GM12878 (cell line): ENCODE measurements around the gene TENT4B. TPM values are rescaled to one million over a fixed set of nuclear protein-coding genes. Genes with fewer than 3 reads are reported as not detected.

Source experiments
- ATAC-seq: fragments of 200-7000 bp; cut with Tn5 transposase; 3 replicates; pipeline ENCODE4 v1.9.1; 2020; ENCODE audit warnings: mild to moderate bottlenecking, moderate library complexity
- BruUV-seq: library from RNA; stranded (reverse); fragments of 400-500 nt; replicated peaks from 2 replicates; lab custom pipeline; 2021; lab: Mats Ljungman, UMichigan
- CTCF ChIA-PET: fragments of 300-600 bp; sonication (Branson Sonifier 250); formaldehyde crosslinking; extraction: SDS; loops from one replicate; lab custom pipeline; 2021; ENCODE audit warnings: inconsistent platforms; lab: Yijun Ruan, JAX
- POLR2A ChIA-PET: fragments of 350-600 bp; formaldehyde crosslinking; extraction: SDS; loops from one replicate; lab custom pipeline; 2021; ENCODE audit warnings: inconsistent platforms; lab: Charles Lee
- RAD21 ChIA-PET: fragments of 300-600 bp; sonication (Branson Sonifier 250); formaldehyde crosslinking; loops from one replicate; lab custom pipeline; 2023; ENCODE audit warnings: antibody characterized with exemption; ENCODE audit not compliant: unreplicated experiment; lab: Charles Lee
- SMC1A ChIA-PET: fragments of 300-600 bp; sonication (Branson Sonifier 250); formaldehyde crosslinking; loops from one replicate; lab custom pipeline; 2023; ENCODE audit not compliant: unreplicated experiment, uncharacterized antibody; lab: Charles Lee
- DNase-seq: peaks from one replicate; pipeline ENCODE4 v3.0.0-alpha.2; 2011; ENCODE audit warnings: low read depth, low spot score
- FAIRE-seq: peaks from 3 replicates; lab custom pipeline; 2011; peaks lifted over from hg19 to GRCh38; lab: Jason Lieb, UNC
- H2AFZ ChIP-seq: 2 replicates; pipeline ENCODE4 v1.6.0; 2011; ENCODE audit warnings: low read depth, low read length, control low read depth; ENCODE audit not compliant: control insufficient read depth
- H3K27ac ChIP-seq: 2 replicates; pipeline ENCODE4 v1.5.1; 2011; ENCODE audit warnings: control low read depth; ENCODE audit not compliant: control insufficient read depth, insufficient read depth
- H3K27me3 ChIP-seq, 2 experiments: replicated peaks in 1 of 2; 2 replicates each; pipeline versions ENCODE4 v1.6.0 to v1.6.1; 2011; ENCODE audit warnings: low read length in 1 of 2; ENCODE audit not compliant: control insufficient read depth in 2 of 2, insufficient read depth in 2 of 2
- H3K36me3 ChIP-seq, 2 experiments: 2 replicates each; pipeline ENCODE4 v1.5.1; 2011; ENCODE audit warnings: low read length in 1 of 2; ENCODE audit not compliant: control insufficient read depth in 2 of 2, insufficient read depth in 2 of 2
- H3K4me1 ChIP-seq: 2 replicates; pipeline ENCODE4 v1.6.1; 2011; ENCODE audit warnings: mild to moderate bottlenecking, low read length, moderate library complexity, mixed read lengths; ENCODE audit not compliant: control insufficient read depth, insufficient read depth
- H3K4me2 ChIP-seq: 2 replicates; pipeline ENCODE4 v1.6.0; 2011; ENCODE audit warnings: control low read depth; ENCODE audit not compliant: control insufficient read depth, insufficient read depth
- H3K4me3 ChIP-seq: fragments of 200-600 bp; sonication (generic); 2 replicates; pipeline ENCODE4 v1.5.1; 2016
- H3K79me2 ChIP-seq: 2 replicates; pipeline ENCODE4 v1.6.0; 2011; ENCODE audit warnings: low read length; ENCODE audit not compliant: control insufficient read depth, insufficient read depth
- H3K9ac ChIP-seq: 2 replicates; pipeline ENCODE4 v1.8.0; 2011; ENCODE audit warnings: low read length, control low read depth, mixed read lengths; ENCODE audit not compliant: control insufficient read depth, insufficient read depth
- H3K9me3 ChIP-seq: replicated peaks from 3 replicates; pipeline ENCODE4 v1.5.1; 2011; ENCODE audit warnings: mild to moderate bottlenecking, low read length; ENCODE audit not compliant: control insufficient read depth, insufficient read depth
- H4K20me1 ChIP-seq: 2 replicates; pipeline ENCODE4 v1.6.0; 2011; ENCODE audit not compliant: control insufficient read depth, insufficient read depth
- BACH1 ChIP-seq: fragments of 450-650 bp; IDR thresholded peaks from 2 replicates; pipeline ENCODE4 v1.6.1; 2017; ENCODE audit warnings: mild to moderate bottlenecking, borderline replicate concordance
- EED ChIP-seq: sonication (generic); IDR thresholded peaks from 2 replicates; pipeline ENCODE4 v1.6.1; 2016; ENCODE audit warnings: antibody characterized with exemption, low read depth
- EP300 ChIP-seq, 2 experiments: fragments of 150-350 bp in 1 of 2; IDR thresholded peaks; 2 replicates each; pipeline ENCODE4 v1.6.1; 2011 to 2012; ENCODE audit warnings: low read depth in 2 of 2, low read length in 2 of 2, borderline replicate concordance in 1 of 2, improper control_type of control experiment in 1 of 2, inconsistent platforms in 1 of 2; ENCODE audit not compliant: control insufficient read depth in 1 of 2
- ETV6 ChIP-seq, 2 experiments: fragments of 450-650 bp in 1 of 2; IDR thresholded peaks in 1 of 2; conservative IDR thresholded peaks in 1 of 2; 2 replicates each; pipeline ENCODE4 v1.6.1; 2014; ENCODE audit warnings: antibody characterized with exemption in 1 of 2, borderline replicate concordance in 1 of 2, low read depth in 1 of 2, mild to moderate bottlenecking in 1 of 2, moderate library complexity in 1 of 2
- JUNB ChIP-seq: IDR thresholded peaks from 2 replicates; pipeline ENCODE4 v1.6.1; 2016; ENCODE audit warnings: antibody characterized with exemption, mild to moderate bottlenecking
- PAX5 ChIP-seq: IDR thresholded peaks from 2 replicates; pipeline ENCODE4 v1.6.1; 2011; ENCODE audit warnings: low read depth, low read length, borderline replicate concordance
- SMC3 ChIP-seq: IDR thresholded peaks from 2 replicates; pipeline ENCODE4 v1.6.1; 2011; ENCODE audit warnings: low read length, improper control_type of control experiment, borderline replicate concordance
- SP1 ChIP-seq: IDR thresholded peaks from one replicate; pipeline ENCODE4 v1.6.1; 2011; ENCODE audit warnings: low read depth, low read length
- SREBF1 ChIP-seq: IDR thresholded peaks from 2 replicates; pipeline ENCODE4 v1.6.1; 2012; ENCODE audit warnings: mild to moderate bottlenecking, low read length
- WRNIP1 ChIP-seq: IDR thresholded peaks from 2 replicates; pipeline ENCODE4 v1.6.1; 2011; ENCODE audit warnings: low read depth, low read length, improper control_type of control experiment, borderline replicate concordance
- WGBS: methylation state at CpG from one replicate; pipeline ENCODE4 v1.1.6; 2016; ENCODE audit warnings: low lambda C conversion rate; ENCODE audit not compliant: insufficient replicate concordance, insufficient coverage; ENCODE audit errors: missing lambda C conversion rate; 5-methylcytosine and 5-hydroxymethylcytosine counted together
- in situ Hi-C: fragments of 300-500 bp; cut with MboI; formaldehyde crosslinking; loops from 9 replicates; pipeline ENCODE4 v1.14.3; 2018; ENCODE audit warnings: mixed read lengths
- intact Hi-C: fragments of 100-400 bp; cut with micrococcal nuclease; formaldehyde crosslinking; loops from one replicate; pipeline ENCODE4 v1.14.2; 2022; ENCODE audit not compliant: unreplicated experiment
- polyA plus RNA-seq, 11 experiments: library from polyadenylated mRNA; depleted of rRNA in 4 of 11; unstranded in 6 of 11; stranded (reverse) in 5 of 11; fragments of >200 nt; fragmentation: Nextera tagmentation in 4 of 11; fragmentation: Illumina TruSeq in 1 of 11; extraction: Ambion mirVana in 4 of 11; extraction: Trizol in 1 of 11; gene quantifications; 1 replicate in 1 of 11; 2 replicates in 10 of 11; pipeline versions ENCODE4 v1.2.1 to v1.2.3, GENCODE V29; 2011 to 2016; ENCODE audit warnings: inconsistent platforms in 2 of 11, missing spikeins in 2 of 11, low read depth in 1 of 11
- total RNA-seq, 4 experiments: library from RNA; depleted of rRNA in 3 of 4; stranded (reverse); fragments of >200 nt in 3 of 4; fragmentation: Illumina TruSeq in 1 of 4; extraction: Trizol in 1 of 4; gene quantifications; 2 replicates each; pipeline versions ENCODE4 v1.2.1 to v1.2.3, GENCODE V29; 2013 to 2021
- TF ChIP-seq, protein P1 (sequence below): fragments of 450-650 bp; IDR thresholded peaks from 2 replicates; pipeline ENCODE4 v1.6.1; 2017; ENCODE audit warnings: mild to moderate bottlenecking, low read depth, inconsistent platforms; ENCODE audit not compliant: poor library complexity, severe bottlenecking
- TF ChIP-seq, protein P2 (sequence below): fragments of 450-650 bp; IDR thresholded peaks from 2 replicates; pipeline ENCODE4 v1.6.1; 2016; ENCODE audit warnings: mild to moderate bottlenecking, moderate library complexity, borderline replicate concordance
- TF ChIP-seq, protein P3 (sequence below): fragments of 150-350 bp; IDR thresholded peaks from 2 replicates; pipeline ENCODE4 v1.6.1; 2014; ENCODE audit warnings: mild to moderate bottlenecking, low read depth, low read length

Gene TENT4B
- total and polyA plus RNA-seq, 10 of the 15 experiments (the other 5 are each of a cell fraction or from before 2014, with no cell fraction given): 4.4 to 16.7 (median 10.8) TPM

DNA sequence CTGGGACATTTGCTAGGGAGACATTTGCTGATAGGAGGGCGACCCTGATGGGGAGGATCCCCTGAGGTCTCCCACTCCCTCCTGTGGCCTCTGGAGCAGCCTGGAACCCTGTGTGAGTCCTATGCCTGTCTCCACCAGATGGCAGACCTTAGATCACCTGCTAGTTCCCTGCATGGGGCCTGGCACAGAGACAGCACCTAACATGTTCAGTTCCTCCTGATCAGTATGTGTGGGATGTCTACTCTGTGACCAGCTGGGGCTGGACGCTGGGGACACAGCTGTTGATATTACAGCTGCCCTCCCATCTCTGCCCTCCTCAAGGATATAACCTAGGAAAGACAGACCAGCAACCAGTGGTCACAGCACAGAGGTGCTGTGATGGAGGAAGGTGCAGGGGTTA lies 112.2 kb downstream of the TENT4B start (continued):
- TF ChIP-seq SMC3: peak; percentile 34; the same call in 1 of the 2 replicates
- TF ChIP-seq EED: peak; percentile 42; the same call in 1 of the 2 replicates

DNA sequence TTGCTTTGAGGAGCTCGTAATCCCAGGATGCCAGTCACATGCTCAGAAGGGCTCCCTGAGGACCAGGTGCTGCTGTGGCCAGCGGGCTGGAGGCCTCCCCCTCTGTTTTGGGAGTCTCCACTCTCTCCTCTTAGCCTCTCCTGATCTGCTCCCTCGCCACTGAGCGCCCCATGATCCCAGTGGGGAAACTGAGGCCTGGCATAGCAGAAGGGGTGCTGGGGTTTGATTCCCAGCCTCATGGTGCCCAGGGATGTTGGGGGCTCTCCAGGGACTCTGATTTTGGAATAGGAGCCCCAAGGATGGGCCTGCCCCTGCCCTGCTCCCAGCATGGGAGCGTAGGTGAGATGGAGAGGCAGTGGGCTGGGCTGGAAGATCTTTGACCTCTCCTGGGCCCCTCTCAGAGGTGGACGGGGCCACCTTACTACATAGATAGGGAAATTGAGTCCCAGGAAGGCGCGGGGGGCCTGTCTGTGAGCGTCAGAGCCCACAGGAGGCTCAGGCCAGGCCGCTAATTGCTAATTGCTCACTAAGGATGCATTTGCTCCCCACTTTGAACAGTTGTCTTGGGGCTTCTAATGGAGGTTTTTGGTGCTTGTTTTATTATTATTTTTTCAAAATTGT lies 112.7 kb downstream of the TENT4B start:
- DNase-seq: no peak
- H3K4me3 ChIP-seq: peak overlapping the region; percentile 80; the same call in 1 of the 2 replicates
- 64% methylated on average over 10 of the region's 10 CpGs for WGBS
- intact Hi-C loops: loop anchor here (2.0 kb wide), 1 partner anchor 71 kb away; no protein-coding TSS in a partner anchor
- peak overlapping the region; percentile 58 for H3K9ac ChIP-seq
- peaks cover 34% of the 10 kb centered on the region for H3K4me1 ChIP-seq
- SMC1A ChIA-PET: interaction anchor here (0.8 to 6.7 kb wide), 4 partner anchors 8 to 89 kb away, joined by 3 to 73 read pairs (median 14); no protein-coding TSS in a partner anchor
- no peak for FAIRE-seq
- H3K27ac ChIP-seq: peak overlapping the region; percentile 87
- RAD21 ChIA-PET: interaction anchor here (0.6 to 1.5 kb wide), 6 partner anchors 8 to 486 kb away, joined by 3 to 4 read pairs (median 3); partner anchors contain the start of gene CNEP1R1
- H3K79me2 ChIP-seq: peaks cover 26% of the 10 kb centered on the region
- POLR2A ChIA-PET: interaction anchor here (0.8 to 2.7 kb wide), 4 partner anchors 9 to 428 kb away, joined by 3 to 15 read pairs (median 4); no protein-coding TSS in a partner anchor
- peak overlapping the region; percentile 30 for H3K4me2 ChIP-seq
- CTCF ChIA-PET: interaction anchor here (0.7 to 4.4 kb wide), 14 partner anchors 9 to 541 kb away, joined by 3 to 44 read pairs (median 4); no protein-coding TSS in a partner anchor
- no TSS peak for BruUV-seq
- in situ Hi-C loops: no loop called here
- no peak for ATAC-seq
- H3K9me3 ChIP-seq: no peaks in the 10 kb centered on the region
- H3K36me3 ChIP-seq: no peaks in the 10 kb centered on the region
- no peaks in the 10 kb centered on the region for H4K20me1 ChIP-seq
- no peaks in the 10 kb centered on the region; a peak in 1 of 4 replicates for H3K27me3 ChIP-seq
- peak overlapping the region; percentile 45 for H2AFZ ChIP-seq
- no peak for TF ChIP-seq SP1
- TF ChIP-seq, protein P1, sequence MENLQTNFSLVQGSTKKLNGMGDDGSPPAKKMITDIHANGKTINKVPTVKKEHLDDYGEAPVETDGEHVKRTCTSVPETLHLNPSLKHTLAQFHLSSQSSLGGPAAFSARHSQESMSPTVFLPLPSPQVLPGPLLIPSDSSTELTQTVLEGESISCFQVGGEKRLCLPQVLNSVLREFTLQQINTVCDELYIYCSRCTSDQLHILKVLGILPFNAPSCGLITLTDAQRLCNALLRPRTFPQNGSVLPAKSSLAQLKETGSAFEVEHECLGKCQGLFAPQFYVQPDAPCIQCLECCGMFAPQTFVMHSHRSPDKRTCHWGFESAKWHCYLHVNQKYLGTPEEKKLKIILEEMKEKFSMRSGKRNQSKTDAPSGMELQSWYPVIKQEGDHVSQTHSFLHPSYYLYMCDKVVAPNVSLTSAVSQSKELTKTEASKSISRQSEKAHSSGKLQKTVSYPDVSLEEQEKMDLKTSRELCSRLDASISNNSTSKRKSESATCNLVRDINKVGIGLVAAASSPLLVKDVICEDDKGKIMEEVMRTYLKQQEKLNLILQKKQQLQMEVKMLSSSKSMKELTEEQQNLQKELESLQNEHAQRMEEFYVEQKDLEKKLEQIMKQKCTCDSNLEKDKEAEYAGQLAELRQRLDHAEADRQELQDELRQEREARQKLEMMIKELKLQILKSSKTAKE: no peak
- TF ChIP-seq PAX5: no peak
- TF ChIP-seq SREBF1: no peak
- TF ChIP-seq, protein P2, sequence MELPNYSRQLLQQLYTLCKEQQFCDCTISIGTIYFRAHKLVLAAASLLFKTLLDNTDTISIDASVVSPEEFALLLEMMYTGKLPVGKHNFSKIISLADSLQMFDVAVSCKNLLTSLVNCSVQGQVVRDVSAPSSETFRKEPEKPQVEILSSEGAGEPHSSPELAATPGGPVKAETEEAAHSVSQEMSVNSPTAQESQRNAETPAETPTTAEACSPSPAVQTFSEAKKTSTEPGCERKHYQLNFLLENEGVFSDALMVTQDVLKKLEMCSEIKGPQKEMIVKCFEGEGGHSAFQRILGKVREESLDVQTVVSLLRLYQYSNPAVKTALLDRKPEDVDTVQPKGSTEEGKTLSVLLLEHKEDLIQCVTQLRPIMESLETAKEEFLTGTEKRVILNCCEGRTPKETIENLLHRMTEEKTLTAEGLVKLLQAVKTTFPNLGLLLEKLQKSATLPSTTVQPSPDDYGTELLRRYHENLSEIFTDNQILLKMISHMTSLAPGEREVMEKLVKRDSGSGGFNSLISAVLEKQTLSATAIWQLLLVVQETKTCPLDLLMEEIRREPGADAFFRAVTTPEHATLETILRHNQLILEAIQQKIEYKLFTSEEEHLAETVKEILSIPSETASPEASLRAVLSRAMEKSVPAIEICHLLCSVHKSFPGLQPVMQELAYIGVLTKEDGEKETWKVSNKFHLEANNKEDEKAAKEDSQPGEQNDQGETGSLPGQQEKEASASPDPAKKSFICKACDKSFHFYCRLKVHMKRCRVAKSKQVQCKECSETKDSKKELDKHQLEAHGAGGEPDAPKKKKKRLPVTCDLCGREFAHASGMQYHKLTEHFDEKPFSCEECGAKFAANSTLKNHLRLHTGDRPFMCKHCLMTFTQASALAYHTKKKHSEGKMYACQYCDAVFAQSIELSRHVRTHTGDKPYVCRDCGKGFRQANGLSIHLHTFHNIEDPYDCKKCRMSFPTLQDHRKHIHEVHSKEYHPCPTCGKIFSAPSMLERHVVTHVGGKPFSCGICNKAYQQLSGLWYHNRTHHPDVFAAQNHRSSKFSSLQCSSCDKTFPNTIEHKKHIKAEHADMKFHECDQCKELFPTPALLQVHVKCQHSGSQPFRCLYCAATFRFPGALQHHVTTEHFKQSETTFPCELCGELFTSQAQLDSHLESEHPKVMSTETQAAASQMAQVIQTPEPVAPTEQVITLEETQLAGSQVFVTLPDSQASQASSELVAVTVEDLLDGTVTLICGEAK: no peak
- no peak for TF ChIP-seq WRNIP1
- no peak for TF ChIP-seq BACH1
- TF ChIP-seq ETV6 (conservative IDR thresholded peaks at IDR 0.05 in 1 of 2, IDR thresholded peaks at IDR 0.05 in 1 of 2; ENCODE audit: borderline replicate concordance in 1 of 2, low read depth in 1 of 2): no peak
- no peak for TF ChIP-seq EP300 (IDR thresholded peaks at IDR 0.05; ENCODE audit: borderline replicate concordance in 1 of 2, control insufficient read depth in 1 of 2, low read depth in 2 of 2, low read length in 2 of 2)
- no peak for TF ChIP-seq JUNB
- TF ChIP-seq, protein P3, sequence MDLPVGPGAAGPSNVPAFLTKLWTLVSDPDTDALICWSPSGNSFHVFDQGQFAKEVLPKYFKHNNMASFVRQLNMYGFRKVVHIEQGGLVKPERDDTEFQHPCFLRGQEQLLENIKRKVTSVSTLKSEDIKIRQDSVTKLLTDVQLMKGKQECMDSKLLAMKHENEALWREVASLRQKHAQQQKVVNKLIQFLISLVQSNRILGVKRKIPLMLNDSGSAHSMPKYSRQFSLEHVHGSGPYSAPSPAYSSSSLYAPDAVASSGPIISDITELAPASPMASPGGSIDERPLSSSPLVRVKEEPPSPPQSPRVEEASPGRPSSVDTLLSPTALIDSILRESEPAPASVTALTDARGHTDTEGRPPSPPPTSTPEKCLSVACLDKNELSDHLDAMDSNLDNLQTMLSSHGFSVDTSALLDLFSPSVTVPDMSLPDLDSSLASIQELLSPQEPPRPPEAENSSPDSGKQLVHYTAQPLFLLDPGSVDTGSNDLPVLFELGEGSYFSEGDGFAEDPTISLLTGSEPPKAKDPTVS: no peak
